Esophagus muscularis mucosa (tissue), 4 donors: Measurements from ENCODE around the gene HOXC11. TPM values are rescaled to one million over a fixed set of nuclear protein-coding genes. Genes with fewer than 3 reads are reported as not detected.

ENCODE experiments used
- DNase-seq: peaks from one replicate; pipeline ENCODE4 v3.0.0-alpha.2; 2017; ENCODE audit errors: extremely low spot score
- H3K27ac ChIP-seq, 4 donors: fragments of 200-600 bp; sonication (generic); replicated peaks in 1 of 4; 1 replicate in 3 of 4; 2 replicates in 1 of 4; pipeline ENCODE4 v1.5.1; 2016 to 2019; ENCODE audit warnings: mild to moderate bottlenecking in 1 of 4
- H3K27me3 ChIP-seq, 4 donors: fragments of 200-600 bp; sonication (generic); one replicate each; pipeline versions ENCODE4 v1.5.1 to v1.6.0; 2016 to 2019
- H3K36me3 ChIP-seq, 4 donors: fragments of 200-600 bp; sonication (generic); one replicate each; pipeline ENCODE4 v1.5.1; 2016 to 2019
- H3K4me1 ChIP-seq, 4 donors: fragments of 200-600 bp; sonication (generic); one replicate each; pipeline ENCODE4 v1.5.1; 2016 to 2019
- H3K4me3 ChIP-seq, 4 donors: fragments of 200-600 bp; sonication (generic); 1 replicate in 2 of 4; 2 replicates in 2 of 4; pipeline ENCODE4 v1.5.1; 2016 to 2019; ENCODE audit warnings: mild to moderate bottlenecking in 4 of 4, moderate library complexity in 1 of 4
- H3K9me3 ChIP-seq, 4 donors: fragments of 200-600 bp; sonication (generic); 1 replicate in 3 of 4; 2 replicates in 1 of 4; pipeline ENCODE4 v1.5.1; 2016 to 2019
- EP300 ChIP-seq: sonication (generic); formaldehyde crosslinking; IDR thresholded peaks from one replicate; pipeline ENCODE4 v1.6.1; 2017; ENCODE audit warnings: antibody characterized with exemption
- POLR2A ChIP-seq: fragments of 450-650 bp; IDR thresholded peaks from one replicate; pipeline ENCODE4 v1.6.1; 2017; ENCODE audit warnings: antibody characterized with exemption, moderate library complexity, mild to moderate bottlenecking, low read depth
- POLR2AphosphoS5 ChIP-seq, 2 donors: sonication (generic); formaldehyde crosslinking; IDR thresholded peaks; one replicate each; pipeline ENCODE4 v1.6.1; 2017; ENCODE audit warnings: antibody characterized with exemption in 2 of 2
- WGBS: methylation state at CpG from one replicate; pipeline ENCODE4 v1.1.5; 2018; 5-methylcytosine and 5-hydroxymethylcytosine counted together
- intact Hi-C: fragments of 100-400 bp; cut with DNase I; formaldehyde crosslinking; loops from one replicate; pipeline ENCODE4 v1.15.1; 2023
- total RNA-seq, 4 donors: library from RNA; depleted of rRNA; stranded (reverse); fragments of >200 nt; gene quantifications; one replicate each; pipeline versions ENCODE4 v1.1.0 to v1.2.1, GENCODE V29; 2016
- TF ChIP-seq, protein P1 (sequence below), 3 experiments: fragments of 200-600 bp in 2 of 3; fragments of 450-650 bp in 1 of 3; sonication (generic) in 2 of 3; IDR thresholded peaks; one replicate each; pipeline ENCODE4 v1.5.1; 2017 to 2019; ENCODE audit warnings: antibody characterized with exemption in 3 of 3, mild to moderate bottlenecking in 2 of 3, moderate library complexity in 1 of 3

HOXC11 gene
- total RNA-seq, 4 donors from 2014 or later: not detected

DNA sequence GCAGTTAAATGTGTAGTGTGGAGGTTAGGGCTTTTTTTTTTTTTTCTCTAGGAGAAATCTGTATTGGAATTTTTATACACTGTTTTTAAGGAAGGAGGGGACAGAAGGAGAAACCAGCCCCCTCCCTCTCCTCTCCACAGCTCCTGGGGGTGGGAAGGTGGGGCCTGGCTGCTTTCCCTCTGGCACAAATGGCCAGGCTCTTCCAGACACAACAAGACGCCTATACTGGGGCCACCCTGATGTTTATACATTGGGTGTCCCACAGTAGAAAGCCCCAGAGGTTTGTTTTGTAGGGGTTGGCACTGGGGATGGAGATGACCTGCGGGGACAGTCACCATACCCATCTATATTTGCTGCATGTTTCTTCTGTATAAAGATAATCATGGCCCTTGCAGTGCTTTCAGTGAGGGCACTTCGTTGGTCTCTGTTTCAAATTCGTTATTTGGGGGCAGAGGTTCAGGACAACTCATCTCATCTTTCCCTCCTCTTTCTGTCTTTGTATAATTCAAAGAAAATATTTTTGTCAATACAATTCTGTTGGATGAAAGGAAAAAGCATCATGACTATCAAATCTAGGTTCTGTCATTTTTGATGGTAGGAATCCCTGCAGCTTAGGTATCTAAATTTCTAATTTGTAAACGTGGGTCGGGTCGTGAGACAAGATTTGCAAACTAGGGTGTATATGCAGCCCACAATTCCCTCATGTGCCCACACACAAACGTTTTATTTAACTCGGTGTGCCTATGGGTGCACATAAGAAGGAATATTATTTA lies 4.1 kb downstream of the HOXC11 start:
- WGBS: 11% methylated on average over 9 of the region's 9 CpGs
- H3K9me3 ChIP-seq: no peaks in the 10 kb centered on the region

DNA sequence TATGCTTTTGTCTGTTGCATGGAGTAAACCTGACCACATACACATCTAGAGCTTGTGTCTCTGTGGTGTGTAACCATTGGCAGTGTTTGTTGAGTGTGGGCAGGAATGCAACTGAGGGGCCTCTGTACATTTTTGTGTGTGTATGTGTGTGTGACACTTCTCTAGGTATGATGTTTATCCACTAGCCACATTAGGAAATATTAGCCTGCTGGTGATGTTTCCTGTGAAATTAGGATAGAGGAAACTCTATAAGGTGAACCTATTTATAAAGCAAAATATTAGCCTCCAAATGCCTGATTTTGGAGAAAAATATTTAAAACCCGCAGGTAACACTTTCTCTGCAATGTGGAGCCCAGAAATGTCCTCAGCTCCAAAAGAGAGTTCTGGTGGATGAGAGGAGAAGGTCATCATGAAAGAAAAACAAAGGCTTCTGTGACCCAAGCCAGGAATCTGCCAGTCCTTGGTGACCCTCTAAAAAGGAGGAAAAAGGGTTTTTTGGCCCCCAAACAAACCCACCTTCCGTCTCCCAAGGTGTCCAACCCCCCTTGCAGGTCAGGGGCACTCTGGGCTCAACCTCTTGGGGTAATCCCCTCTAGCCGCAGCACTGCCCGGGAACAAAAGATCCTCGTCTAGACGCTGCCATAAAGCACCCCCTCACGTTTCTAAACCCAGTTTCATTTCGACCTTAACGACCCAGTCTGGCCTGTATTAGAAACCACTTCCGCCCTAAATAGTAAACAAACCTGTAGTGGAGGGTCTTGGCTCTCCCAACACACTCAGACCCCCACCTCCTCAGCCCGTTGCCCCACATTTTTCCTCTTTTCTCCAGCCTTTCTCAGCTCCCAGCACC lies 4.9 kb downstream of the HOXC11 start:
- peaks cover 18 to 100% (median 89%) of the 10 kb centered on the region in 4 donors for H3K27me3 ChIP-seq
- WGBS: 4% methylated on average over 10 of the region's 11 CpGs

More for the DNA sequence above, 4.1 kb downstream of the HOXC11 start:
- no peak for DNase-seq
- no peaks in the 10 kb centered on the region for H3K36me3 ChIP-seq
- intact Hi-C loops: no loop called here
- H3K27me3 ChIP-seq: peaks cover 16 to 100% (median 90%) of the 10 kb centered on the region in 4 donors
- TF ChIP-seq POLR2A (no peak), POLR2AphosphoS5 (IDR thresholded peaks at IDR 0.05) (no peak), EP300 (no peak)
- TF ChIP-seq, protein P1, sequence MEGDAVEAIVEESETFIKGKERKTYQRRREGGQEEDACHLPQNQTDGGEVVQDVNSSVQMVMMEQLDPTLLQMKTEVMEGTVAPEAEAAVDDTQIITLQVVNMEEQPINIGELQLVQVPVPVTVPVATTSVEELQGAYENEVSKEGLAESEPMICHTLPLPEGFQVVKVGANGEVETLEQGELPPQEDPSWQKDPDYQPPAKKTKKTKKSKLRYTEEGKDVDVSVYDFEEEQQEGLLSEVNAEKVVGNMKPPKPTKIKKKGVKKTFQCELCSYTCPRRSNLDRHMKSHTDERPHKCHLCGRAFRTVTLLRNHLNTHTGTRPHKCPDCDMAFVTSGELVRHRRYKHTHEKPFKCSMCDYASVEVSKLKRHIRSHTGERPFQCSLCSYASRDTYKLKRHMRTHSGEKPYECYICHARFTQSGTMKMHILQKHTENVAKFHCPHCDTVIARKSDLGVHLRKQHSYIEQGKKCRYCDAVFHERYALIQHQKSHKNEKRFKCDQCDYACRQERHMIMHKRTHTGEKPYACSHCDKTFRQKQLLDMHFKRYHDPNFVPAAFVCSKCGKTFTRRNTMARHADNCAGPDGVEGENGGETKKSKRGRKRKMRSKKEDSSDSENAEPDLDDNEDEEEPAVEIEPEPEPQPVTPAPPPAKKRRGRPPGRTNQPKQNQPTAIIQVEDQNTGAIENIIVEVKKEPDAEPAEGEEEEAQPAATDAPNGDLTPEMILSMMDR (IDR thresholded peaks at IDR 0.05): no peak
- H3K27ac ChIP-seq: no peak overlapping the region
- no peak overlapping the region for H3K4me3 ChIP-seq
- peaks cover 24 to 30% (median 28%) of the 10 kb centered on the region in 4 donors for H3K4me1 ChIP-seq

GRCh38 chr12:53978477-53979356 lies 5.8 kb downstream of the HOXC11 start:
- 13% methylated on average over 15 of the region's 15 CpGs for WGBS
- DNase-seq: no peak
- intact Hi-C loops: no loop called here
- Histone ChIP-seq H3K4me1 (peaks cover 16 to 25% (median 21%) of the 10 kb centered on the region in 4 donors), H3K4me3 (no peak overlapping the region), H3K36me3 (no peaks in the 10 kb centered on the region), H3K27me3 (peaks cover 11 to 100% (median 89%) of the 10 kb centered on the region in 4 donors), H3K9me3 (no peaks in the 10 kb centered on the region), H3K27ac (no peak overlapping the region)
- TF ChIP-seq POLR2A (no peak), EP300 (no peak), POLR2AphosphoS5 (IDR thresholded peaks at IDR 0.05) (no peak)
- TF ChIP-seq, protein P1 (IDR thresholded peaks at IDR 0.05): no peak

More for the DNA sequence above, 4.9 kb downstream of the HOXC11 start:
- TF ChIP-seq POLR2A: no peak
- TF ChIP-seq, protein P1 (IDR thresholded peaks at IDR 0.05): no peak
- H3K4me1 ChIP-seq: peaks cover 24 to 30% (median 27%) of the 10 kb centered on the region in 4 donors
- intact Hi-C loops: no loop called here
- no peak for DNase-seq
- no peak overlapping the region for H3K4me3 ChIP-seq
- H3K27ac ChIP-seq: no peak overlapping the region
- no peaks in the 10 kb centered on the region for H3K9me3 ChIP-seq
- H3K36me3 ChIP-seq: no peaks in the 10 kb centered on the region

DNA sequence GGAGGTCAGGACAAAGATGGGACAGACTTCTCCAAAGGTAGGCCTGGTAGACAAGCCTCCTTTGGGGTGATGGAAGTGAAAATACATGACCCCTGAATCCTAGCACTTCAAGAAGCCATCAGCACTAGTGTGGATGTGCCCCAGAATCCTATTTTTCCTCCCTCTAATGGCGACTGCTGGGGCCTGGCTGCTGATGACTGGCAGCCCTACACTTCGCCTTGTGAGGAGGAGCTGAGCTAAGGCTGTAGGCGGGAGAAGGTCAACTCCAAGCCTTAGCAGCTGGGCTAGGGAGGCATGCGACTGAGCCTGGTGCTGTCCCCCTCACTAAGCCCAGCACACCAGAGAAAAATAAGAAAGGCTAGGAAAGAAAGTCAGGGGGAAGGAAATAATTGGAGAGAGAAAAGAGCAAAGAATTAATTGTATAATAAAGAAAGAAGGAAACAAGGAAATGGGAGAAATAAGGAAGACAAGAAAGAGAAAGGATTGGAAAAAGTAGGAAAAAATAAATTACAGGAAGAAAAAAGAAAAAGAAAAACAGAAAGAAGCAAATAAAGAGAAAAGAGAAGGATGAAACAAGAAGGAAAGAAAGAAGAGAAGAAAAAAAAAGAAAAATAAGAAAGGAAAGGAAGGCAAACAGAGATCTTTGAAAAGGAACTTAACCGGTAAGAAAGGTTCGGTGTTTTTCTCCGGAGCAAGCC lies 7.3 kb downstream of the HOXC11 start:
- no peaks in the 10 kb centered on the region for H3K9me3 ChIP-seq
- H3K4me3 ChIP-seq: no peak overlapping the region
- intact Hi-C loops: no loop called here
- H3K27me3 ChIP-seq: peaks cover 15 to 100% (median 89%) of the 10 kb centered on the region in 4 donors
- peaks cover 6 to 25% (median 21%) of the 10 kb centered on the region in 4 donors for H3K4me1 ChIP-seq
- no peak for DNase-seq
- H3K36me3 ChIP-seq: no peaks in the 10 kb centered on the region
- H3K27ac ChIP-seq: no peak overlapping the region
- 25% methylated on average over 7 of the region's 7 CpGs for WGBS
- no peak for TF ChIP-seq POLR2AphosphoS5 (IDR thresholded peaks at IDR 0.05)
- no peak for TF ChIP-seq POLR2A
- TF ChIP-seq, protein P1 (IDR thresholded peaks at IDR 0.05): no peak
- no peak for TF ChIP-seq EP300
